Panc1 (cell line): ENCODE results near the gene ZNF831. TPM values are rescaled to one million over a fixed set of nuclear protein-coding genes. Genes with fewer than 3 reads are reported as not detected.

Experiments used
- ATAC-seq: fragments of 200-7000 bp; cut with Tn5 transposase; 2 replicates; pipeline ENCODE4 v1.9.1; 2020; ENCODE audit warnings: mild to moderate bottlenecking, moderate library complexity
- BruUV-seq: library from RNA; stranded (reverse); fragments of 400-500 nt; replicated peaks from 2 replicates; lab custom pipeline; 2021; lab: Mats Ljungman, UMichigan
- CTCF ChIA-PET: fragments of 300-600 bp; sonication (Branson Sonifier 250); formaldehyde crosslinking; loops from one replicate; lab custom pipeline; 2022; ENCODE audit warnings: antibody characterized with exemption; lab: Charles Lee
- POLR2A ChIA-PET: fragments of 300-600 bp; sonication (Branson Sonifier 250); formaldehyde crosslinking; loops from one replicate; lab custom pipeline; 2022; ENCODE audit warnings: antibody characterized with exemption; lab: Charles Lee
- DNase-seq: peaks from one replicate; pipeline ENCODE4 v3.0.0-alpha.2; 2010; ENCODE audit warnings: low read depth, low spot score
- H3K27ac ChIP-seq: 2 replicates; pipeline ENCODE4 v1.5.1; 2011; ENCODE audit warnings: mild to moderate bottlenecking, low read length, inconsistent platforms
- H3K27me3 ChIP-seq: fragments of 200-500 bp; sonication (Bioruptor generic); 2 replicates; pipeline ENCODE4 v1.6.0; 2014; ENCODE audit warnings: low read length, inconsistent platforms; ENCODE audit not compliant: control insufficient read depth, insufficient read depth
- H3K36me3 ChIP-seq: fragments of 200-500 bp; sonication (Bioruptor generic); 2 replicates; pipeline ENCODE4 v1.5.1; 2014; ENCODE audit warnings: inconsistent platforms, mild to moderate bottlenecking, low read length, moderate library complexity; ENCODE audit not compliant: control insufficient read depth, insufficient read depth
- H3K4me1 ChIP-seq: 2 replicates; pipeline ENCODE4 v1.5.1; 2011; ENCODE audit warnings: inconsistent platforms, mild to moderate bottlenecking, low read length, moderate library complexity; ENCODE audit not compliant: control insufficient read depth, insufficient read depth
- H3K4me3 ChIP-seq, 2 experiments: 2 replicates each; pipeline ENCODE4 v1.5.1; 2011 to 2012; ENCODE audit warnings: low read depth in 2 of 2, low read length in 2 of 2, mild to moderate bottlenecking in 2 of 2, inconsistent platforms in 1 of 2, moderate library complexity in 1 of 2
- H3K9me3 ChIP-seq: fragments of 200-500 bp; sonication (Bioruptor generic); 2 replicates; pipeline ENCODE4 v1.5.1; 2014; ENCODE audit warnings: low read depth, mild to moderate bottlenecking, inconsistent platforms, low read length, moderate library complexity; ENCODE audit not compliant: control insufficient read depth, insufficient read depth
- CTCF ChIP-seq: fragments of 450-650 bp; IDR thresholded peaks from 2 replicates; pipeline ENCODE4 v1.5.1; 2017; ENCODE audit warnings: mild to moderate bottlenecking
- POLR2AphosphoS5 ChIP-seq: IDR thresholded peaks from 2 replicates; pipeline ENCODE4 v1.6.1; 2012; ENCODE audit warnings: mild to moderate bottlenecking, low read depth, low read length, moderate library complexity
- REST ChIP-seq, 2 experiments: IDR thresholded peaks; 2 replicates each; pipeline ENCODE4 v1.6.1; 2011 to 2012; ENCODE audit warnings: low read depth in 2 of 2, control low read depth in 1 of 2, low read length in 1 of 2, mild to moderate bottlenecking in 1 of 2, moderate library complexity in 1 of 2; ENCODE audit not compliant: insufficient read depth in 1 of 2
- SIN3A ChIP-seq: IDR thresholded peaks from 2 replicates; pipeline ENCODE4 v1.6.1; 2012; ENCODE audit warnings: low read depth, mild to moderate bottlenecking, low read length, moderate library complexity, borderline replicate concordance; ENCODE audit not compliant: insufficient read depth
- TCF7L2 ChIP-seq: IDR thresholded peaks from 2 replicates; pipeline ENCODE4 v1.6.1; 2011; ENCODE audit warnings: mild to moderate bottlenecking, low read depth, low read length, inconsistent platforms
- in situ Hi-C: cut with HindIII; loops from 2 replicates; pipeline ENCODE4 v1.10.0; 2016; ENCODE audit warnings: low sequenced_read_pairs, low pct_unique_long_range_greater_than_20kb
- intact Hi-C: fragments of 100-400 bp; cut with micrococcal nuclease; formaldehyde crosslinking; loops from one replicate; pipeline ENCODE4 v1.10.0; 2022; ENCODE audit not compliant: unreplicated experiment
- total RNA-seq: library from RNA; stranded (reverse); gene quantifications from one replicate; pipeline ENCODE4 v1.2.1, GENCODE V29; 2021; ENCODE audit not compliant: unreplicated experiment

Gene ZNF831
- total RNA-seq, 1 experiment from 2014 or later = 0.03 TPM

GRCh38 chr20:59231124-59231804 is 67.6 kb downstream of the ZNF831 start:
- no peak for ATAC-seq
- CTCF ChIA-PET = no interaction called here
- Histone ChIP-seq H3K27me3 (peaks cover 26% of the 10 kb centered on the region), H3K4me3 (no peak overlapping the region), H3K27ac (no peak overlapping the region), H3K4me1 (no peaks in the 10 kb centered on the region), H3K36me3 (no peaks in the 10 kb centered on the region), H3K9me3 (no peaks in the 10 kb centered on the region)
- intact Hi-C loops (no loop called here), in situ Hi-C loops (no loop called here)
- BruUV-seq = no TSS peak
- TF ChIP-seq CTCF = no peak
- no peak for TF ChIP-seq POLR2AphosphoS5
- no peak for TF ChIP-seq SIN3A
- TF ChIP-seq REST (IDR thresholded peaks at IDR 0.05; ENCODE audit: insufficient read depth in 1 of 2, low read depth in 2 of 2, low read length in 1 of 2) = no peak
- TF ChIP-seq TCF7L2 = no peak
- POLR2A ChIA-PET = no interaction called here
- no peak for DNase-seq

DNA sequence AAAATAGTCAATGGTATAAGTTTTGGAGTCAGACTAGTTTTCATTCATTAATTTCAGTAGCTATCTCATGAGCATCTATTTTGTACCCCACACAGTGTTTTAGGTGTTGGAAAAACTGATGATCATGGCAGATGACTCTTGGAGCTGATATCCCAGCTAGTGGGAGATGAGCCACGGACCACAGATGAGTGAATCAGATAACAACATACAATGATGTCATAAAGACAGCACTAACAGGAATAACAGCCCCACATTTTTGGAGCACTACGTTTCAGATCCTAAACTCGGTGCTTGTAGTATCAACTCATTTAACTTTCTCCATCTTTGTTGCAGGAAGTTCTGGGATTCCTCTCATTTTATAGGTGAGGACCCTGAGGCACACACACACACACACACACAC is 69.0 kb downstream of the ZNF831 start:
- intact Hi-C loops (no loop called here), in situ Hi-C loops (no loop called here)
- no peaks in the 10 kb centered on the region for H3K4me1 ChIP-seq
- peaks cover 21% of the 10 kb centered on the region for H3K27me3 ChIP-seq
- DNase-seq = no peak
- ChIA-PET CTCF (no interaction called here), POLR2A (no interaction called here)
- no peaks in the 10 kb centered on the region for H3K9me3 ChIP-seq
- ATAC-seq = no peak
- no peaks in the 10 kb centered on the region for H3K36me3 ChIP-seq
- no peak for TF ChIP-seq REST (IDR thresholded peaks at IDR 0.05; ENCODE audit: insufficient read depth in 1 of 2, low read depth in 2 of 2, low read length in 1 of 2)
- TF ChIP-seq POLR2AphosphoS5 = no peak
- no peak for TF ChIP-seq TCF7L2
- no peak for TF ChIP-seq CTCF
- no peak for TF ChIP-seq SIN3A
- BruUV-seq = no TSS peak
- no peak overlapping the region for H3K4me3 ChIP-seq
- no peak overlapping the region for H3K27ac ChIP-seq
